T-helper 17 cell (primary cell): Measurements from ENCODE around the gene CSGALNACT2. TPM values are rescaled to one million over a fixed set of nuclear protein-coding genes. Genes with fewer than 3 reads are reported as not detected.
A peak's percentile ranks its signal among the peaks of the same experiment; 100 is the strongest.

Experiments used
- ATAC-seq: fragments of 150-1000 bp; cut with Tn5 transposase; 2 replicates; pipeline ENCODE4 v1.10.0; 2021; ENCODE audit warnings: mild to moderate bottlenecking, moderate library complexity
- DNase-seq, 3 donors: peaks; one replicate each; pipeline versions ENCODE4 v3.0.0 to v3.0.0-alpha.2; 2020 to 2021
- H3K9me3 ChIP-seq: one replicate; pipeline ENCODE4 v1.7.0; 2013; ENCODE audit warnings: low read length, mild to moderate bottlenecking; ENCODE audit not compliant: control insufficient read depth, poor library complexity, severe bottlenecking
- H3K27ac Mint-ChIP-seq: one replicate; pipeline ENCODE4 v1.8.0; 2022; ENCODE audit warnings: mild to moderate bottlenecking, moderate library complexity, mixed read lengths
- H3K27me3 Mint-ChIP-seq: one replicate; pipeline ENCODE4 v1.8.0; 2022; ENCODE audit warnings: mixed read lengths
- H3K36me3 Mint-ChIP-seq: one replicate; pipeline ENCODE4 v1.8.0; 2022; ENCODE audit warnings: low read depth, mixed read lengths
- H3K4me1 Mint-ChIP-seq: one replicate; pipeline ENCODE4 v1.8.0; 2022; ENCODE audit warnings: mild to moderate bottlenecking, mixed read lengths
- H3K4me3 Mint-ChIP-seq: one replicate; pipeline ENCODE4 v1.8.0; 2022; ENCODE audit warnings: mild to moderate bottlenecking, moderate library complexity, mixed read lengths
- total RNA-seq, 4 donors: library from RNA in 2 of 4; stranded (reverse) in 2 of 4; gene quantifications; one replicate each; pipeline ENCODE4 v1.2.3 and lab custom pipeline; 2022 to 2026

Gene CSGALNACT2
- total RNA-seq, 2 donors from 2014 or later = 38.9 to 51.4 TPM

DNA sequence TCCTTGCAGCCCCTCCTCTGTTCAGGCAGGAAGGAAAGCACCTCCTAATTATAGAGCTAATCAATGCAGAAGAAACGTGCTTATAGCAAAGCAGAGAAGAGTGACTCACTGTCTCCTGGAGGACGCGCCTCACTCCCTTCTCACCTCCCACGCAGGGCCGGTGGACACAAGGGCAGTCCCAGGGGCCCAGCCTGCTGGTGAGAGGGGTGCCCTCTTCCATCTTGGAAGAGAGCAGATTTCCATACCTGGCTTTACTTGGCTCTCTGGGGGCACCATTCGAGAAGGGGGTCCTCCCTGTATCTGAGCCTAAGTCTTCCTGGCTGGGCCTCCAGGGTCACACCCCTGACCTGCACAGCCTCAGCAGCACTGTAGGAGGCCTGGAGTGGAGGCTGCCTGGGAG, 72.8 kb downstream of the CSGALNACT2 start:
- no peaks in the 10 kb centered on the region for H3K4me1 Mint-ChIP-seq
- H3K9me3 ChIP-seq = no peaks in the 10 kb centered on the region
- ATAC-seq = no peak
- peaks cover 5% of the 10 kb centered on the region for H3K27me3 Mint-ChIP-seq
- H3K36me3 Mint-ChIP-seq = no peaks in the 10 kb centered on the region
- DNase-seq = no peak
- no peak overlapping the region for H3K27ac Mint-ChIP-seq
- H3K4me3 Mint-ChIP-seq = no peak overlapping the region

GRCh38 chr10:43211431-43212042, 73.3 kb downstream of the CSGALNACT2 start:
- peaks cover 5% of the 10 kb centered on the region for H3K27me3 Mint-ChIP-seq
- no peaks in the 10 kb centered on the region for H3K9me3 ChIP-seq
- no peaks in the 10 kb centered on the region for H3K36me3 Mint-ChIP-seq
- DNase-seq (peak in 1 of 3 donors; percentile 7), ATAC-seq (no peak)
- H3K27ac Mint-ChIP-seq = no peak overlapping the region
- no peak overlapping the region for H3K4me3 Mint-ChIP-seq
- H3K4me1 Mint-ChIP-seq = no peaks in the 10 kb centered on the region

- ATAC-seq (no peak), DNase-seq (no peak)
- H3K9me3 ChIP-seq = no peaks in the 10 kb centered on the region
- H3K4me3 Mint-ChIP-seq = no peak overlapping the region
- no peaks in the 10 kb centered on the region for H3K36me3 Mint-ChIP-seq
- H3K27ac Mint-ChIP-seq = no peak overlapping the region
- no peaks in the 10 kb centered on the region for H3K4me1 Mint-ChIP-seq
- peaks cover 8% of the 10 kb centered on the region for H3K27me3 Mint-ChIP-seq
Measured at GRCh38 chr10:43212043-43212721, 73.9 kb downstream of the CSGALNACT2 start.

GRCh38 chr10:43214071-43214955, 76.1 kb downstream of the CSGALNACT2 start:
- H3K27ac Mint-ChIP-seq = no peak overlapping the region
- no peak for DNase-seq
- H3K4me1 Mint-ChIP-seq = peaks cover 2% of the 10 kb centered on the region

GRCh38 chr10:43214956-43215561, 76.8 kb downstream of the CSGALNACT2 start:
- no peaks in the 10 kb centered on the region for H3K36me3 Mint-ChIP-seq
- ATAC-seq = no peak
- no peaks in the 10 kb centered on the region for H3K9me3 ChIP-seq
- no peak overlapping the region for H3K4me3 Mint-ChIP-seq
- no peak overlapping the region for H3K27ac Mint-ChIP-seq
- H3K27me3 Mint-ChIP-seq = peaks cover 15% of the 10 kb centered on the region
- no peak for DNase-seq
- peaks cover 2% of the 10 kb centered on the region for H3K4me1 Mint-ChIP-seq

More at GRCh38 chr10:43214071-43214955, 76.1 kb downstream of the CSGALNACT2 start:
- Mint-ChIP-seq H3K4me3 (no peak overlapping the region), H3K27me3 (peaks cover 15% of the 10 kb centered on the region), H3K36me3 (no peaks in the 10 kb centered on the region)
- H3K9me3 ChIP-seq = no peaks in the 10 kb centered on the region
- ATAC-seq = no peak

DNA sequence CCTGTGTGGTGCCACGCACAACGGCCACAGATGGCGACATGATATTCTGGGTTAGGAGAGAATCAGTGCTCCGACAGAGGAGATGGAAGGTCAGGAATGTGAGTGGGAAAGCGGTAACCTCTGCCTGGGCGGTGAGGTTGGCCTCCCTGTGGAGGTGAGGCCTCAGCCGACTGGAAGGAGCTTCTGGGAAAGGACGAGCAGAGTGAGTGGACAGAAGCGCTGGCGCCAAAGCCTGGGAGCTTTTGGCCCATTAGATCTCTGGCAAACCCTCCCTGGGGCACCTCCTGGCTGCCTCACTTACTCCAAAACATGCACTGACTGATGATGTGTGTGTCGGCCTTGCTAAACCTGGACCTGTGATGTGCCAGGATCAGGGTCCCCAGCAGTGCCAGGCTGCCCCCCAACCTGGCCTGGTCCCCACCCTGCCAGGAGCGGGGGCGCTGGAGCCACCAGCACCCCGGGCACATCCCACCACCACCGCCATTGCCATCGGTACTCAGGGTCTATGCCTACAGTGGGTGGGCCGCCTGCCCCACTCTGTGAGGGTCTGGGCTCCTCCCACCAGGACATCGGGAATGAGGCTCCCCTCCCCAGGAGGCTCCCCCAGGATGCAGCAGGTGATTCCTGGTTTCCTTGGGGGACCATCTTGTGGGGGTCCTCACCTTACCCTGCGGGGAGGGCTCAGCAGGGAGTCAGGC, 77.7 kb downstream of the CSGALNACT2 start:
- no peak for DNase-seq
- no peak overlapping the region for H3K27ac Mint-ChIP-seq
- H3K4me1 Mint-ChIP-seq = peaks cover 2% of the 10 kb centered on the region
- no peak overlapping the region for H3K4me3 Mint-ChIP-seq
- H3K9me3 ChIP-seq = no peaks in the 10 kb centered on the region
- peaks cover 15% of the 10 kb centered on the region for H3K27me3 Mint-ChIP-seq
- H3K36me3 Mint-ChIP-seq = no peaks in the 10 kb centered on the region
- no peak for ATAC-seq

DNA sequence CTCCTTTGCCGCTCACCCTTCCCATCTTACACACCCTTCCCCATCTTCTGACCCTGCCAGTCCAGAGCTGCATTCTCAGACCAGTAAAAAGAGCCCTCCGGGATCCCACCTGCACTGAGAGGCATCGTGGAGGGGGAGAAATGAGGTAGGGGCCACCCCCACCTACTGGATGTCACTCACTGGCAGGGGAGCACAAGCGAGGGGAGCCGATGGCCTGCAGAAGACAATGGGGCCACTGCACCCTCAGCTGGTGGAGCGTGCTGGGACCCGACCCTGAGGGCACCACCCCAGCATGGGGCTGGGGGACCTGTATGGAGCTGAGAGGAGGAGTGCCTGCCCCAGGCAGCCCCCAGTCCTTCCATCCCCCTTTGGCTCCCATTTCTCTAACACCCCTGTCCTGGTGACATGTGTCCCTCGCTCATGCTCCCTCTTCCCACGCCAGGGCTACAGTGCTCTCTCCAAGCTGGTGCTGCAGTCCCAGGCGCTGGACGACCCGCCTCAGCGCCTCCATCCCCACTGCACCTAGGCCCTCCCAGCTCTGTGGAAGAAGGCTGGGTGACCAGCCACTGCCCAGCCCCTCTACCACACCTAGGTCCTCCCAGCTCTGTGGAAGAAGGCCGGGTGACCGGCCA, 78.8 kb downstream of the CSGALNACT2 start:
- Mint-ChIP-seq H3K27me3 (peaks cover 15% of the 10 kb centered on the region), H3K27ac (peak overlapping the region; percentile 51), H3K4me3 (no peak overlapping the region), H3K4me1 (peaks cover 2% of the 10 kb centered on the region), H3K36me3 (no peaks in the 10 kb centered on the region)
- no peak for ATAC-seq
- DNase-seq = no peak
- H3K9me3 ChIP-seq = no peaks in the 10 kb centered on the region

- Mint-ChIP-seq H3K4me1 (peaks cover 2% of the 10 kb centered on the region), H3K36me3 (no peaks in the 10 kb centered on the region), H3K27ac (peak overlapping the region; percentile 51), H3K4me3 (no peak overlapping the region), H3K27me3 (peaks cover 18% of the 10 kb centered on the region)
- DNase-seq = no peak
- no peak for ATAC-seq
- H3K9me3 ChIP-seq = no peaks in the 10 kb centered on the region
Measured at GRCh38 chr10:43217563-43218205, 79.4 kb downstream of the CSGALNACT2 start.

DNA sequence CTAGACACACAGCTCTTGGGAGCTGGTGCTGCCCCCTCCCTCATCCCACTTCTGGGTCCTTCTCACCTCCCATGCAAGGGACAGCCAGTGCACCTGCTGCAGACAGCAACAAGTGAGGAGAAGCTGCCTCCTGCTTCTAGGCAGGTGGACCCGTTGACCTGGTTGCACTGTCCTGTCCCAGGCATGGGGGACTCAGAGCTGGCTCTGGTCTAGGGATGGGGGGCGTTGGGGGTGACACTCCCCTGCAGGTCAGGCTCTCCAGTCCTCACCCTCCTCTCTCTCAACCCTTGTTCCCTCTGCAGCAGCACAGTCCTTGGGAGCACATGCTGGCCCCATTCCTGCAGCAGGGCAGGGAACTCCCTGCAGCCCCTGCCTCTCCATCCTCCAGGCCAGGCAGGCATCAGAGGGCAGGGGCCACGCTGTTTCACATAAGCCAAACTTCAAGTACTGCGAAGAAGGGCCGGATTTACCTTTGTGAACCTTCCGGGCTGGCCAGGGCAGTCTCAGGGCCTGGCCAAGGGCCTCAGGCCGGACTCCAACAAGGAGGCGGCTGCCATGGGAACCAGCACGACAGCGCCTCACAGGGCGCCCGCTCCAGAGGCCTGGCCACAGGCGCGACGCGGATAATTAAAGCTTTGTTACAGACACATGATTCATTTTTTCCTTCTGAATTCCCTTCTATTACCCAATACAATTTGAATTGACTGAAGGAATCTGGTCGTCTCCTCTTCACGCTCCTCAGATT, 80.1 kb downstream of the CSGALNACT2 start:
- no peaks in the 10 kb centered on the region for H3K9me3 ChIP-seq
- no peak for ATAC-seq
- no peak for DNase-seq
- no peaks in the 10 kb centered on the region for H3K36me3 Mint-ChIP-seq
- peaks cover 2% of the 10 kb centered on the region for H3K4me1 Mint-ChIP-seq
- H3K27me3 Mint-ChIP-seq = peaks cover 19% of the 10 kb centered on the region
- H3K4me3 Mint-ChIP-seq = no peak overlapping the region
- peak overlapping the region; percentile 51 for H3K27ac Mint-ChIP-seq

GRCh38 chr10:43218951-43219837, 80.9 kb downstream of the CSGALNACT2 start:
- no peaks in the 10 kb centered on the region for H3K36me3 Mint-ChIP-seq
- H3K27me3 Mint-ChIP-seq = peaks cover 16% of the 10 kb centered on the region
- no peak overlapping the region for H3K27ac Mint-ChIP-seq
- DNase-seq (no peak), ATAC-seq (no peak)
- H3K9me3 ChIP-seq = no peaks in the 10 kb centered on the region
- H3K4me1 Mint-ChIP-seq = peaks cover 2% of the 10 kb centered on the region
- H3K4me3 Mint-ChIP-seq = no peak overlapping the region

GRCh38 chr10:43219848-43220247, 81.6 kb downstream of the CSGALNACT2 start:
- Mint-ChIP-seq H3K27me3 (peaks cover 14% of the 10 kb centered on the region), H3K4me1 (peaks cover 3% of the 10 kb centered on the region), H3K36me3 (no peaks in the 10 kb centered on the region), H3K4me3 (no peak overlapping the region), H3K27ac (no peak overlapping the region)
- H3K9me3 ChIP-seq = no peaks in the 10 kb centered on the region
- DNase-seq = no peak
- ATAC-seq = no peak
